Breast epithelium (tissue), 3 donors: ENCODE results near the gene ADCYAP1R1.

Source experiments
- CTCF ChIP-seq, 3 donors: fragments of 450-650 bp; IDR thresholded peaks; one replicate each; pipeline ENCODE4 v1.5.1; 2016 to 2017; ENCODE audit warnings: antibody characterized with exemption in 3 of 3, mild to moderate bottlenecking in 3 of 3, moderate library complexity in 3 of 3
- POLR2A ChIP-seq: fragments of 450-650 bp; IDR thresholded peaks from one replicate; pipeline ENCODE4 v1.6.1; 2016; ENCODE audit warnings: antibody characterized with exemption, mild to moderate bottlenecking, moderate library complexity
- POLR2AphosphoS5 ChIP-seq, 3 donors: sonication (generic); formaldehyde crosslinking; IDR thresholded peaks; one replicate each; pipeline ENCODE4 v1.6.1; 2017; ENCODE audit warnings: antibody characterized with exemption in 3 of 3

GRCh38 chr7:31151849-31152248 is 99.7 kb downstream of the ADCYAP1R1 start:
- TF ChIP-seq CTCF (IDR thresholded peaks at IDR 0.05) (no peak), POLR2AphosphoS5 (IDR thresholded peaks at IDR 0.05) (no peak), POLR2A (no peak)
